K562 (cell line): ENCODE results near the gene SPRYD3. TPM values are rescaled to one million over a fixed set of nuclear protein-coding genes. Genes with fewer than 3 reads are reported as not detected.
A peak's percentile ranks its signal among the peaks of the same experiment; 100 is the strongest.

Experiments used
- DACH1 ChIP-seq: fragments of 450-650 bp; IDR thresholded peaks from 2 replicates; pipeline ENCODE4 v1.6.1; 2018; ENCODE audit not compliant: partially characterized antibody
- DPF2 ChIP-seq: fragments of 450-650 bp; IDR thresholded peaks from 2 replicates; pipeline ENCODE4 v1.6.1; 2016
- HDAC2 ChIP-seq: fragments of 450-650 bp; IDR thresholded peaks from 2 replicates; pipeline ENCODE4 v1.6.1; 2016; ENCODE audit warnings: mild to moderate bottlenecking
- L3MBTL2 ChIP-seq: fragments of 450-650 bp; IDR thresholded peaks from 2 replicates; pipeline ENCODE4 v1.6.1; 2016; ENCODE audit warnings: mild to moderate bottlenecking, moderate library complexity
- MCM7 ChIP-seq, 2 experiments: fragments of 450-650 bp; IDR thresholded peaks; 2 replicates each; pipeline ENCODE4 v1.6.1; 2016 to 2018
- MTA3 ChIP-seq: fragments of 450-650 bp; formaldehyde crosslinking; IDR thresholded peaks from 2 replicates; pipeline ENCODE4 v1.6.1; 2017; ENCODE audit warnings: mild to moderate bottlenecking, borderline replicate concordance
- PRDM10 ChIP-seq: fragments of 450-650 bp; IDR thresholded peaks from 2 replicates; pipeline ENCODE4 v1.6.1; 2018; ENCODE audit not compliant: partially characterized antibody
- RBM34 ChIP-seq: fragments of 200-400 bp; formaldehyde crosslinking; IDR thresholded peaks from 2 replicates; pipeline ENCODE4 v1.6.1; 2018; ENCODE audit warnings: low read length, borderline replicate concordance; ENCODE audit not compliant: insufficient read depth
- SMC3 ChIP-seq: conservative IDR thresholded peaks from 2 replicates; pipeline ENCODE4 v1.6.1; 2011; ENCODE audit warnings: low read depth, low read length, improper control_type of control experiment; ENCODE audit not compliant: insufficient read depth
- ZEB2 ChIP-seq: fragments of 450-650 bp; IDR thresholded peaks from 2 replicates; pipeline ENCODE4 v1.6.1; 2016
- ZNF263 ChIP-seq: sonication (generic); formaldehyde crosslinking; IDR thresholded peaks from 2 replicates; pipeline ENCODE4 v1.8.0; 2022; ENCODE audit warnings: mild to moderate bottlenecking, missing genetic modification reagents, borderline replicate concordance
- ZNF324 ChIP-seq: fragments of 250-450 bp; sonication (Bioruptor Pico); IDR thresholded peaks from 2 replicates; pipeline ENCODE4 v1.4.0; 2020; ENCODE audit warnings: mild to moderate bottlenecking
- polyA plus RNA-seq, 8 experiments: library from polyadenylated mRNA; depleted of rRNA in 4 of 8; stranded (reverse) in 5 of 8; unstranded in 3 of 8; fragments of >200 nt; fragmentation: Nextera tagmentation in 2 of 8; fragmentation: Illumina TruSeq in 1 of 8; extraction: Ambion mirVana in 2 of 8; extraction: Trizol in 1 of 8; gene quantifications; 2 replicates each; pipeline versions ENCODE4 v1.2.1 to v1.2.3, GENCODE V29; 2011 to 2014; ENCODE audit warnings: inconsistent platforms in 1 of 8, missing spikeins in 1 of 8
- total RNA-seq, 7 experiments: library from RNA; depleted of rRNA in 6 of 7; stranded (reverse); fragments of >200 nt in 6 of 7; fragmentation: Illumina TruSeq in 2 of 7; extraction: Trizol in 2 of 7; gene quantifications; 2 replicates each; pipeline versions ENCODE4 v1.2.1 to v1.2.3, GENCODE V29; 2011 to 2021; ENCODE audit warnings: low replicate concordance in 1 of 7
- TF ChIP-seq, protein P1 (sequence below): fragments of 450-650 bp; formaldehyde crosslinking; IDR thresholded peaks from 2 replicates; pipeline ENCODE4 v1.4.0; 2020; ENCODE audit warnings: mild to moderate bottlenecking, moderate library complexity
- TF ChIP-seq, protein P2 (sequence below): fragments of 150-350 bp; IDR thresholded peaks from 2 replicates; pipeline ENCODE4 v1.6.1; 2014; ENCODE audit warnings: low read depth, mild to moderate bottlenecking, low read length, borderline replicate concordance

SPRYD3 gene
- total and polyA plus RNA-seq, 9 of the 15 experiments (the other 6 are each of a cell fraction or from before 2014, with no cell fraction given), result 1.5 to 13.6 (median 7.6) TPM

DNA sequence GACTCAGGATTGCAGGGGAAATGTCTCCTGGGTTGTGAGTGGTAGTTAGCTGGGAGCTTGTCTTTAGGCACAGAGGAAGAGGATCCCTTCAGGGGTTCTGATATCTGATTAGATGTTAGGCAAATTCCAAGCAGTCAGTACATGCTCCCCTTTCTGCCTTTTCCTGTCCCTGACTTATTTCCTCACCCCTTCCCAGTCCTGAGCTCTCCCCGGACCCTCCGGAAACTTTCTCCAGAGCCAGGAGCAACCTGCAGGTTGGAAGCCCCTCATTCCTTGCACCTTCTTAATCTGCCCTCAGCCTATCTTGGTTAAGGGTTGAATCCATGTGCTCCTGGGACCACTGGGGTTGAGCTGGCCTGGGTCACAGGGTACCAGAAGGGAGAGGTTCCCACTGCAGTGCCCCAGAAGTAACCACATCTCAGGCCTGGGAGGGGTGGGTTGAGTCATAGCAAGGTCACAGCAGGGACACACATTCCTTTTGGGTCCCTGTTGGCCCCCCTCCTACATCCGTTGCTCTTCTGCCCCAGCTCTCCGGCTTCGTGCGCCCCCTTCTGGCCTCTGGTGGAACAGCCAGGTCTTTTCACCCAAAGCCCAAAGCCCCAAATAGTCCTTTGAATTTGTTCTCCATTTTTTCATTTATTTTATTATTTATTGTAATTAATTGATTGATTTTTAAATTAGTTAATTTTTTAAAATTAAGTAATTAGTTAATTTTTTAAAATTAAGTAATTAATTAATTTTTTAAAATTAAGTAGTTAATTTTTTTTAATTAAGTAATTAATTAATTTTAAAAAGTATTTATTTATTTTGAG lies 20.1 kb upstream of the SPRYD3 start (continued):
- TF ChIP-seq PRDM10 (peak; percentile 93), MCM7 (IDR thresholded peaks at IDR 0.05) (peak in 1 of 2 experiments; percentile 75; a peak in 1 of 4 replicates), MTA3 (0 out of 2 replicates have a peak, but pooled peaks have one; percentile 42), ZEB2 (0 out of 2 replicates have a peak, but pooled peaks have one; percentile 15), RBM34 (no peak), DPF2 (peak; percentile 87), DACH1 (peak; percentile 24), L3MBTL2 (0 out of 2 replicates have a peak, but pooled peaks have one; percentile 20), HDAC2 (0 out of 2 replicates have a peak, but pooled peaks have one; percentile 51), ZNF324 (CRISPR knock-in tag) (no peak), ZNF263 (no peak), SMC3 (peak; percentile 74)
- TF ChIP-seq, protein P1, sequence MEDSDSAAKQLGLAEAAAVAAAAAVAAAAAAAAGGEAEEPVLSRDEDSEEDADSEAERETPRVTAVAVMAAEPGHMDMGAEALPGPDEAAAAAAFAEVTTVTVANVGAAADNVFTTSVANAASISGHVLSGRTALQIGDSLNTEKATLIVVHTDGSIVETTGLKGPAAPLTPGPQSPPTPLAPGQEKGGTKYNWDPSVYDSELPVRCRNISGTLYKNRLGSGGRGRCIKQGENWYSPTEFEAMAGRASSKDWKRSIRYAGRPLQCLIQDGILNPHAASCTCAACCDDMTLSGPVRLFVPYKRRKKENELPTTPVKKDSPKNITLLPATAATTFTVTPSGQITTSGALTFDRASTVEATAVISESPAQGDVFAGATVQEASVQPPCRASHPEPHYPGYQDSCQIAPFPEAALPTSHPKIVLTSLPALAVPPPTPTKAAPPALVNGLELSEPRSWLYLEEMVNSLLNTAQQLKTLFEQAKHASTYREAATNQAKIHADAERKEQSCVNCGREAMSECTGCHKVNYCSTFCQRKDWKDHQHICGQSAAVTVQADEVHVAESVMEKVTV, result peak; percentile 88
- TF ChIP-seq, protein P2, sequence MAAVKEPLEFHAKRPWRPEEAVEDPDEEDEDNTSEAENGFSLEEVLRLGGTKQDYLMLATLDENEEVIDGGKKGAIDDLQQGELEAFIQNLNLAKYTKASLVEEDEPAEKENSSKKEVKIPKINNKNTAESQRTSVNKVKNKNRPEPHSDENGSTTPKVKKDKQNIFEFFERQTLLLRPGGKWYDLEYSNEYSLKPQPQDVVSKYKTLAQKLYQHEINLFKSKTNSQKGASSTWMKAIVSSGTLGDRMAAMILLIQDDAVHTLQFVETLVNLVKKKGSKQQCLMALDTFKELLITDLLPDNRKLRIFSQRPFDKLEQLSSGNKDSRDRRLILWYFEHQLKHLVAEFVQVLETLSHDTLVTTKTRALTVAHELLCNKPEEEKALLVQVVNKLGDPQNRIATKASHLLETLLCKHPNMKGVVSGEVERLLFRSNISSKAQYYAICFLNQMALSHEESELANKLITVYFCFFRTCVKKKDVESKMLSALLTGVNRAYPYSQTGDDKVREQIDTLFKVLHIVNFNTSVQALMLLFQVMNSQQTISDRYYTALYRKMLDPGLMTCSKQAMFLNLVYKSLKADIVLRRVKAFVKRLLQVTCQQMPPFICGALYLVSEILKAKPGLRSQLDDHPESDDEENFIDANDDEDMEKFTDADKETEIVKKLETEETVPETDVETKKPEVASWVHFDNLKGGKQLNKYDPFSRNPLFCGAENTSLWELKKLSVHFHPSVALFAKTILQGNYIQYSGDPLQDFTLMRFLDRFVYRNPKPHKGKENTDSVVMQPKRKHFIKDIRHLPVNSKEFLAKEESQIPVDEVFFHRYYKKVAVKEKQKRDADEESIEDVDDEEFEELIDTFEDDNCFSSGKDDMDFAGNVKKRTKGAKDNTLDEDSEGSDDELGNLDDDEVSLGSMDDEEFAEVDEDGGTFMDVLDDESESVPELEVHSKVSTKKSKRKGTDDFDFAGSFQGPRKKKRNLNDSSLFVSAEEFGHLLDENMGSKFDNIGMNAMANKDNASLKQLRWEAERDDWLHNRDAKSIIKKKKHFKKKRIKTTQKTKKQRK, result no peak
